Endothelial cell of umbilical vein (primary cell): Measurements from ENCODE around the gene SWAP70. TPM values are rescaled to one million over a fixed set of nuclear protein-coding genes. Genes with fewer than 3 reads are reported as not detected.

Experiments
- BruUV-seq: library from RNA; stranded (reverse); fragments of 400-500 nt; replicated peaks from 2 replicates; lab custom pipeline; 2021; lab: Mats Ljungman, UMichigan
- CTCF ChIA-PET: fragments of 300-600, 350-600 bp; sonication (Branson Sonifier 250); formaldehyde crosslinking; loops from one replicate; lab custom pipeline; 2021; ENCODE audit warnings: antibody characterized with exemption, inconsistent platforms; lab: Charles Lee
- POLR2A ChIA-PET: fragments of 300-600, 350-600 bp; sonication (Branson Sonifier 250); formaldehyde crosslinking; loops from one replicate; lab custom pipeline; 2021; ENCODE audit warnings: antibody characterized with exemption, inconsistent platforms; lab: Charles Lee
- DNase-seq: peaks from one replicate; pipeline ENCODE4 v3.0.0-alpha.2; 2011; ENCODE audit warnings: low read depth, low spot score
- FAIRE-seq: peaks from 2 replicates; lab custom pipeline; 2011; peaks lifted over from hg19 to GRCh38; lab: Jason Lieb, UNC
- H2AFZ ChIP-seq: 2 replicates; pipeline ENCODE4 v1.6.0; 2012; ENCODE audit warnings: low read depth, low read length, control low read depth, inconsistent platforms
- H3K27ac ChIP-seq: 2 replicates; pipeline ENCODE4 v1.5.1; 2011; ENCODE audit warnings: low read depth, mild to moderate bottlenecking, control low read depth, low read length, moderate library complexity; ENCODE audit not compliant: insufficient read depth
- H3K27me3 ChIP-seq, 2 experiments: 2 replicates each; pipeline versions ENCODE4 v1.6.0 to v1.6.1; 2011; ENCODE audit warnings: low read length in 2 of 2, mixed read lengths in 1 of 2; ENCODE audit not compliant: control insufficient read depth in 2 of 2, insufficient read depth in 2 of 2
- H3K36me3 ChIP-seq, 2 experiments: 2 replicates in 1 of 2; 3 replicates in 1 of 2; pipeline ENCODE4 v1.5.1; 2011; ENCODE audit warnings: low read length in 2 of 2, mild to moderate bottlenecking in 1 of 2, moderate library complexity in 1 of 2; ENCODE audit not compliant: control insufficient read depth in 2 of 2, insufficient read depth in 2 of 2; ENCODE audit errors: extremely low read depth in 1 of 2
- H3K4me1 ChIP-seq: 3 replicates; pipeline ENCODE4 v1.5.1; 2011; ENCODE audit warnings: mild to moderate bottlenecking, low read length; ENCODE audit not compliant: control insufficient read depth, insufficient read depth; ENCODE audit errors: extremely low read depth
- H3K4me2 ChIP-seq: 2 replicates; pipeline ENCODE4 v1.6.1; 2011; ENCODE audit warnings: low read length, control low read depth, mixed read lengths; ENCODE audit not compliant: insufficient read depth
- H3K4me3 ChIP-seq, 3 experiments: fragments of 200-600 bp in 1 of 3; sonication (generic), shearing (Covaris generic) in 1 of 3; replicated peaks in 1 of 3; 2 replicates each; pipeline ENCODE4 v1.5.1; 2011 to 2016; ENCODE audit warnings: control low read depth in 3 of 3, low read length in 3 of 3, mild to moderate bottlenecking in 2 of 3, inconsistent platforms in 1 of 3, low read depth in 1 of 3, moderate library complexity in 1 of 3; ENCODE audit not compliant: insufficient read depth in 1 of 3
- H3K79me2 ChIP-seq: 2 replicates; pipeline ENCODE4 v1.6.0; 2012; ENCODE audit warnings: low read length, inconsistent platforms; ENCODE audit not compliant: control insufficient read depth, insufficient read depth
- H3K9ac ChIP-seq: replicated peaks from 2 replicates; pipeline ENCODE3; 2011; ENCODE audit warnings: low read length, control low read depth; ENCODE audit not compliant: insufficient read depth; ENCODE audit errors: extremely low read depth
- H3K9me1 ChIP-seq: replicated peaks from 3 replicates; pipeline ENCODE4 v1.6.0; 2011; ENCODE audit warnings: mild to moderate bottlenecking, low read length; ENCODE audit not compliant: control insufficient read depth, insufficient read depth; ENCODE audit errors: extremely low read depth
- H3K9me3 ChIP-seq: replicated peaks from 2 replicates; pipeline ENCODE4 v1.5.1; 2012; ENCODE audit warnings: low read length, inconsistent platforms; ENCODE audit not compliant: control insufficient read depth, insufficient read depth
- H4K20me1 ChIP-seq: replicated peaks from 2 replicates; pipeline ENCODE3; 2011; ENCODE audit warnings: mild to moderate bottlenecking, low read length; ENCODE audit not compliant: control insufficient read depth, insufficient read depth; ENCODE audit errors: extremely low read depth
- CTCF ChIP-seq, 2 donors: IDR thresholded peaks; 1 replicate in 1 of 2; 2 replicates in 1 of 2; pipeline ENCODE4 v1.5.1; 2011; ENCODE audit warnings: low read length in 2 of 2, mild to moderate bottlenecking in 2 of 2, moderate library complexity in 2 of 2, control low read depth in 1 of 2, inconsistent platforms in 1 of 2, low read depth in 1 of 2; ENCODE audit not compliant: insufficient read depth in 1 of 2; ENCODE audit errors: extremely low read depth in 1 of 2
- EZH2 ChIP-seq: IDR thresholded peaks from 2 replicates; pipeline ENCODE4 v1.6.1; 2012; ENCODE audit warnings: borderline replicate concordance, low read depth, mild to moderate bottlenecking, moderate library complexity, low read length, inconsistent platforms; ENCODE audit not compliant: severe bottlenecking
- GATA2 ChIP-seq: IDR thresholded peaks from 2 replicates; pipeline ENCODE4 v1.7.0; 2011; ENCODE audit warnings: low read depth, mild to moderate bottlenecking, moderate library complexity, mixed read lengths, low read length; ENCODE audit not compliant: insufficient read length, insufficient read depth
- MYC ChIP-seq: IDR thresholded peaks from one replicate; pipeline ENCODE4 v1.6.1; 2011; ENCODE audit warnings: mild to moderate bottlenecking, low read depth, low read length
- dilution Hi-C: fragments of 300-500 bp; cut with MboI; formaldehyde crosslinking; loops from one replicate; pipeline ENCODE4 v1.15.0; 2019; ENCODE audit warnings: low sequenced_read_pairs; ENCODE audit not compliant: extremely low pct_ligation_motif_present
- intact Hi-C: fragments of 100-400 bp; cut with micrococcal nuclease; formaldehyde crosslinking; loops from one replicate; pipeline ENCODE4 v1.10.0; 2022
- polyA plus RNA-seq, 4 experiments: library from polyadenylated mRNA; depleted of rRNA in 3 of 4; stranded (reverse) in 3 of 4; unstranded in 1 of 4; fragments of >200 nt; gene quantifications; 2 replicates each; pipeline versions ENCODE4 v1.2.1 to v1.2.3, GENCODE V29; 2011 to 2012; ENCODE audit warnings: missing spikeins in 1 of 4
- total RNA-seq: library from RNA; stranded (reverse); gene quantifications from 2 replicates; pipeline ENCODE4 v1.2.3, GENCODE V29; 2021

Gene SWAP70
- total and polyA plus RNA-seq, 2 donors (not counting 3 experiments of a cell fraction or from before 2014, with no cell fraction given): 52.5 to 165 TPM

GRCh38 chr11:9739123-9739900, 75.4 kb downstream of the SWAP70 start:
- intact Hi-C loops: no loop called here
- Histone ChIP-seq H3K9ac (no peak overlapping the region), H2AFZ (no peak overlapping the region), H3K27me3 (no peaks in the 10 kb centered on the region), H3K4me3 (no peak overlapping the region), H4K20me1 (no peaks in the 10 kb centered on the region), H3K4me1 (no peaks in the 10 kb centered on the region), H3K4me2 (no peak overlapping the region), H3K36me3 (peaks cover 30 to 32% of the 10 kb centered on the region in 2 experiments), H3K9me3 (no peaks in the 10 kb centered on the region), H3K79me2 (peaks cover 28% of the 10 kb centered on the region), H3K9me1 (no peaks in the 10 kb centered on the region), H3K27ac (no peak overlapping the region)
- no peak for DNase-seq
- TF ChIP-seq EZH2 (no peak), MYC (no peak), GATA2 (no peak), CTCF (IDR thresholded peaks at IDR 0.05; ENCODE audit: extremely low read depth in 1 of 2, insufficient read depth in 1 of 2, low read depth in 1 of 2, low read length in 2 of 2) (no peak)
- dilution Hi-C loops: loop anchor here (25.0 kb wide), 1 partner anchor 127 kb away; no protein-coding TSS in a partner anchor
- FAIRE-seq: peak; percentile 49
- no TSS peak for BruUV-seq
- POLR2A ChIA-PET: no interaction called here
- CTCF ChIA-PET: interaction anchor here (0.7 to 3.8 kb wide), 3 partner anchors 8 to 188 kb away, joined by 3 to 22 read pairs (median 6); no protein-coding TSS in a partner anchor
